ENCODE measurements around the gene PSD4.
A peak's percentile ranks its signal among the peaks of the same experiment; 100 is the strongest.

PSD4 gene

DNA sequence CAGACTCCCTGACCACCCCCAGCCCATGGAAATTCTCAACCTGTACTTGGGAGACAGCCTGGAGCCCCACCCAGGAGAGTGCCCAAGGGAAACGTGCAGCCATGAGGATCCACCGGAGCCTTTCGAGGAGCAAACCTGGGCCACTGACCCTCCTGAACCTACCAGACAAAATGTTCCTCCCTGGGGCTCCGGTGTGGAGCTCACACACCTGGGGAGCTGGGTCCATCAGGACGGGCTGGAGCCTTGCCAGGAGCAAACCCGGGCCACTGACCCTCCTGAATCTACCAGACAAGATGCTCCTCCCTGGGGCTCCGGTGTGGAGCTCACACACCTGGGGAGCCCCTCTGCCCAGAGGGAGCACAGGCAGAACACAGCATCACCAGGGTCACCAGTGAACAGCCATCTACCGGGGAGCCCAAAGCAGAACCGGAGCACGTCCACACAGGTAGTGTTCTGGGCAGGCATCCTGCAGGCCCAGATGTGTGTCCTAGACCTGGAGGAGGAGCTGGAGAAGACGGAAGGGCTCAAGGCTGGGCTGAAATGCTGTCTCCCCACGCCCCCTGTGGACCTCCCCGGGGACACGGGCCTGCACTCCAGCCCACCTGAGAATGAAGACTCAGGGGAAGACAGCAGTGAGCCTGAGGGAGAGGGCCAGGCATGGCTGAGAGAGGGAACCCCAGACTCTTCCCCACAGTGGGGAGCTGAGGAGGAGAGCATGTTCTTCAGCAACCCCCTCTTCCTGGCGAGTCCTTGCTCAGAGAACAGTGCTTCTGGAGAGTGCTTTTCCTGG is 8.9 kb downstream of the PSD4 start:
- FAIRE-seq, result no peak
- DNase-seq (ENCODE audit: insufficient read length), result no peak
- peak; percentile 35; the same call in 1 of the 2 replicates for TF ChIP-seq POLR2AphosphoS5 (IDR thresholded peaks at IDR 0.05; ENCODE audit: low read depth, low read length)
- TF ChIP-seq POLR2A (IDR thresholded peaks at IDR 0.05; ENCODE audit: low read depth, low read length), result 0 out of 2 replicates have a peak, but pooled peaks have one; percentile 7
- no peak for TF ChIP-seq TAF1 (IDR thresholded peaks at IDR 0.05; ENCODE audit: borderline replicate concordance, low read depth, low read length)

DNA sequence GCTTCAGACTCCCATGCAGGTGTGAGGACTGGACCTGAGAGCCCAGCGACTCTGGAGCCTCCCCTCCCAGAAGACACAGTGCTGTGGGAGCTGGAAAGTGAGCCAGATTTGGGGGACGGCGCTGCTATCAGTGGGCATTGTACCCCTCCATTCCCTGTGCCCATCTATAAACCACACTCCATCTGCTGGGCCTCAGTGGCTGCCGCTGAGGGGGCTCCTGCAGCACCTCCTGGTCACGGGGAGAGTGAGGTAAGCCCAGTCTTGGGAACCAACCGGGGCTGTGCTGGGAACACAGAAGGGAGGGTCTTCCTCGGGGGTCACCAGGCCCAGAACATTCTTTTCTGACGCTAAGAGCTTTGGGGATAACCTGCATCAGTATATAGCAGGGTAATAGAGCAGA is 9.5 kb downstream of the PSD4 start:
- TF ChIP-seq POLR2A (IDR thresholded peaks at IDR 0.05; ENCODE audit: low read depth, low read length) (no peak), TAF1 (IDR thresholded peaks at IDR 0.05; ENCODE audit: borderline replicate concordance, low read depth, low read length) (no peak), POLR2AphosphoS5 (IDR thresholded peaks at IDR 0.05; ENCODE audit: low read depth, low read length) (no peak)
- DNase-seq (ENCODE audit: insufficient read length) (no peak), FAIRE-seq (no peak)

DNA sequence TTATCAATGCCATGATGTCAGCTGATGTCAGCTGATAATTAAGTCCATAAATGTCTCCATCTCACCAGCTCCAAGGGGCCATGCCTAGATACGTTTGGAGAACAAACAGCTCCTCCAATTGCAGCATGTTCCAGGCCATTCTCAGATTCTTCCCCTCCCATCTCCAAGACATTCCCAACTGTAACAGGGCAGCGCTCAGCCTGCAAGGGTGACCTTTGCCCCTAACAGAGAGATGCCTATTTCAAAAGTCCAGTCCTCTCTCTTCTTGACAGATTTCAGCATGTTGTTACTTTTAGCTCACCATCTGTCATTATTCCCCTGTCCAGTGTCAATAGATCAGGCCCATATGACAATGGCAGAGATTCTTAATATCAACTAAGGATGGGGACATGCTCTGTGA is 9.9 kb downstream of the PSD4 start:
- FAIRE-seq (no peak), DNase-seq (ENCODE audit: insufficient read length) (no peak)
- TF ChIP-seq POLR2A (IDR thresholded peaks at IDR 0.05; ENCODE audit: low read depth, low read length), result no peak
- no peak for TF ChIP-seq POLR2AphosphoS5 (IDR thresholded peaks at IDR 0.05; ENCODE audit: low read depth, low read length)
- no peak for TF ChIP-seq TAF1 (IDR thresholded peaks at IDR 0.05; ENCODE audit: borderline replicate concordance, low read depth, low read length)

DNA sequence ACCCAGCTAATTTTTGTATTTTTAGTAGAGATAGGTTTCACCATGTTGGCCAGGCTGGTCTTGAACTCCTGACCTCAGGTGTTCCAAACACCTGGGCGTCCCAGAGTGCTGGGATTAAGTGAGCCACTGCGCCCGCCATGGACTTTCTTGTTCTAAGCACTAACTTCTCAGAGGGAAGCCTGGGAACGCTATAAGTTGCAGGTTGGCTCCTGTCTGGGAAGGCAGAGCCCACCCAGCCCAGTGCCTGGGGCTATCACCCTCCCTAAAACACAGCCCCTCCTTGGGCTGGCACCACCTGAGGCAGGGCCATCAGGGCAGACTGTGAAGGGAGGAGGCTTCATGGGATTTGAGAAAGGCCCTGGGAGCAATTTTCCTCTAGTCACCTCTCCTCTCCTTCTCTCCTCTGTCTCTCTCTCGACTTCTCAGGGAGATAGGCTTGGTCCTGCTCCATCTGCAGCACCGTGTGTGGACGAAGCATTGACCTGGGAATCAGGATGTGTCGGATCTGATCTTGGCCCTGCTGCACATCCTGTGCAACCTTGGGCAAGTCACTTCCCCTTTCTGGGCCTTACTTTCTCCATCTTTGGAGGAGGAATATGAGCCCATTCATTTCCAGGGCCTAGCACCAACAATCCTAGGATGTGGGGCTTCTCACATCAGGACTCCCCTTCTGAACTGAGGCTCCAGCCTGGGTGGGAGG is 10.9 kb downstream of the PSD4 start:
- FAIRE-seq (no peak), DNase-seq (ENCODE audit: insufficient read length) (no peak)
- TF ChIP-seq TAF1 (IDR thresholded peaks at IDR 0.05; ENCODE audit: borderline replicate concordance, low read depth, low read length) (no peak), POLR2AphosphoS5 (IDR thresholded peaks at IDR 0.05; ENCODE audit: low read depth, low read length) (no peak), POLR2A (IDR thresholded peaks at IDR 0.05; ENCODE audit: low read depth, low read length) (no peak)

DNA sequence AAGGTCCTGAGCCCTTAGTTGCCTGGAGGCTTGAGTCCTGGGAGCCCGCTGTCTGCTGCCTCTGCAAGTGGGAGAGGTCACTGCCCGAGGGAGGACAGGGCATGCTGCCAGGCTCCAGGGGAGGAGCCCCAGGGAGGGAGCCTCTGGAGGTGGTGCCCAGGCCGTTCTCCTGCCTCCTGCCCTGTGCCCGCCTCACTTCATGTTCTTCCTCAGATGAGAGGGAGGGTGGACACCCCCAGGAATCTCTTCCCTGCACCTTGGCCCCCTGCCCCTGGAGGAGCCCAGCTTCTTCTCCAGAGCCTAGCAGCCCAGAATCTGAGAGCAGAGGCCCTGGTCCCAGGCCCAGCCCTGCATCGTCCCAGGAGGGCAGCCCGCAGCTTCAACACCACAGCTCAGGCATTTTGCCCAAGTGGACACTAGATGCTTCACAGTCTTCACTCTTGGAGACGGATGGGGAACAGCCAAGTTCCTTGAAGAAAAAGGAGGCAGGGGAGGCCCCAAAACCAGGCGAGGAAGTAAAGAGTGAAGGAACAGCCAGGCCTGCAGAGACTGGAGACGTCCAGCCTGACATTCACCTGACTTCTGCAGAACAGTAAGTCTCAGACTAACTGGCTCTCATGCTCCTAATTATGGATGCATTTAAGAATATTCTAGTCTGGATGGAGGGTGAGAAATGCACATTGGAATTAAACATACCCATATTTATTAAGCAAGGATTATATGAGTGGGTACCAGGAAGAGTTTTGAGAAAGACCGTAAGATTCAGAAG is 12.1 kb downstream of the PSD4 start:
- TF ChIP-seq POLR2AphosphoS5 (IDR thresholded peaks at IDR 0.05; ENCODE audit: low read depth, low read length), result no peak
- no peak for TF ChIP-seq POLR2A (IDR thresholded peaks at IDR 0.05; ENCODE audit: low read depth, low read length)
- no peak for TF ChIP-seq TAF1 (IDR thresholded peaks at IDR 0.05; ENCODE audit: borderline replicate concordance, low read depth, low read length)
- DNase-seq (ENCODE audit: insufficient read length), result no peak
- FAIRE-seq, result no peak

DNA sequence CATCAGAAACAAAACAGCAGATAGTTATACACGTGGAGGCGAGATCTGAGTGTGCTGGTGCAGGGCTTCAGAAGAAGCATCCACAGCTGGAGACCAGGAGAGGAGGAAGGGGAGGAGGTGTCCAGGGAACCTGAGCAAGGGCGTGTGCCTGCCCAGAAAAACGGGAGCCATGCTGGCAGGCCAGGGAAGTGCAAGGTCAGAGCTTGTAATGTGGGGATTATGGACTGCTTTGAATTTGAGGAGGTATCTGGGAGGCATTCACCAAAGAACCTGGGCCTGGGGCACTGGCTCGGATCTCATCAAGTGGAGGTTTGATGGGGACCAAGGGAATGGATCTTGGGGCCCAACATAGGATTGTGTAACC is 12.6 kb downstream of the PSD4 start:
- TF ChIP-seq POLR2AphosphoS5 (IDR thresholded peaks at IDR 0.05; ENCODE audit: low read depth, low read length) (no peak), POLR2A (IDR thresholded peaks at IDR 0.05; ENCODE audit: low read depth, low read length) (0 out of 2 replicates have a peak, but pooled peaks have one; percentile 15)
- FAIRE-seq (no peak), DNase-seq (ENCODE audit: insufficient read length) (no peak)

DNA sequence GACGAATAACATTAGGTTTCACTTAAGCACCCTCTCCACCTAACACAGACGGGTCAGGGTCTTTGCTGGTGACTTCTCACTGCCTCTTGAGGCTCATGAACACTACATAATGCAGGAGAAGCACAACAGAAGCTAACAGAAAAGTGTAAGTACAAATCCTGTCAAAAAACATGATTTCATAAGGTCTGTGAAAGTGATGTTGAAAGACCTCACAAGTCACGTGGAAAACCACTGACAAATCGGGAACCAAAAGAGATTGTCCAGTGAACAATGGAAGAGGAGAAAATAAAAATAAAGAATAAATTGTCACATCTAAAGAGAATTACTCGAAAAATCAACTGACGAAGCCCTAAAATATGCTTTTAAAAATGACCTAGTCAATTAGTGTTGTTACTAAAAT is 14.0 kb downstream of the PSD4 start:
- DNase-seq (ENCODE audit: insufficient read length), result no peak
- no peak for FAIRE-seq
- TF ChIP-seq POLR2A (IDR thresholded peaks at IDR 0.05; ENCODE audit: low read depth, low read length) (no peak), TAF1 (IDR thresholded peaks at IDR 0.05; ENCODE audit: borderline replicate concordance, low read depth, low read length) (no peak), POLR2AphosphoS5 (IDR thresholded peaks at IDR 0.05; ENCODE audit: low read depth, low read length) (no peak)

DNA sequence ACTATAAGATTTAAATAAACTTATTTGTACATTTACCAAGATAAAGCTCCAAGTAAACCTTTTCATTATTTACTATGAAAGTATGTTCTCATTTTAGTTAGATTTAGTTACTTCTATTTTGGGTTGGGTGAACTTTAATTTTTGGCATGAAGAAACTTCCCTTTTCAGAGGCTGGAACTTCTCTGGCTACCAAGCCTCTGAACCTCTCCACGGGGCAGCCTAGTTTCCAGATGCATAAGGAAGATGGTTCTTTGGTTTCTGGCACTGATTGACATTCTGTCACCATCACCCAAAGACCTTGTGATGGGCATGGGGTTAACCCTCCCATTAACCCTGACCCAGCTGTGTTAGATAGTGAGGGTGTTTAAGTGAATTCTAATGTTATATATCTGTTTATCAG is 17.1 kb downstream of the PSD4 start:
- no peak for TF ChIP-seq TAF1 (IDR thresholded peaks at IDR 0.05; ENCODE audit: borderline replicate concordance, low read depth, low read length)
- DNase-seq (ENCODE audit: insufficient read length) (no peak), FAIRE-seq (no peak)

DNA sequence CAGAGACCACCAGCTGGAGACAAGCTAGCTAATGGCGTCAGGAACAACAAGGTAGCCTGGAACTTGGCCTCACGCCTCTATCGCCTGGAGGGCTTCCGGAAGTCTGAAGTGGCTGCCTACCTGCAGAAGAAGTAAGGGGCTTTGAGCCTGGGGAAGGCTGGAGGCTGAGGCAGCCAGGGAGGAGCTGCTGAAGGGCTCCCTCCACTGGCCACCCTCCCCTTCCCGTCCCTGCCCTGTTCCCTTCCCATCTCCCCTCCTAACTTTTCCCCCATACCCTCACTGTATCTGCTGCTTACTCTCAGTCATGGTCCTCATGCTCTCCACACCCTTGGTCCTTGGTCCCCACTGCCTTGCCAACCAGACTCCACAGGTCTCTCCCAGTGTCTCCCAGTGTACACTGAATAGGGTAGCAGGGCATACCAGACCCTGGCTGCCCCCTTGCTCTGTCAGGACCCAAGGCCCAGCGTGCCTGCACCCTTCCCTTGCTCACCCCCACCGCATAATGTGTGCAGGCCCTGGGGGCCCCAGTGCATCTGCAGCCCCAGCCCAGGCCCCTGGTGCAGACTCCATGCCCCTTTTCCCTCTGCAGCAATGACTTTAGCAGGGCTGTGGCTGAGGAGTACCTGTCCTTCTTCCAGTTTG is 18.8 kb downstream of the PSD4 start:
- TF ChIP-seq POLR2AphosphoS5 (IDR thresholded peaks at IDR 0.05; ENCODE audit: low read depth, low read length), result no peak
- TF ChIP-seq TAF1 (IDR thresholded peaks at IDR 0.05; ENCODE audit: borderline replicate concordance, low read depth, low read length), result no peak
- no peak for TF ChIP-seq POLR2A (IDR thresholded peaks at IDR 0.05; ENCODE audit: low read depth, low read length)
- no peak for DNase-seq (ENCODE audit: insufficient read length)
- FAIRE-seq, result no peak

DNA sequence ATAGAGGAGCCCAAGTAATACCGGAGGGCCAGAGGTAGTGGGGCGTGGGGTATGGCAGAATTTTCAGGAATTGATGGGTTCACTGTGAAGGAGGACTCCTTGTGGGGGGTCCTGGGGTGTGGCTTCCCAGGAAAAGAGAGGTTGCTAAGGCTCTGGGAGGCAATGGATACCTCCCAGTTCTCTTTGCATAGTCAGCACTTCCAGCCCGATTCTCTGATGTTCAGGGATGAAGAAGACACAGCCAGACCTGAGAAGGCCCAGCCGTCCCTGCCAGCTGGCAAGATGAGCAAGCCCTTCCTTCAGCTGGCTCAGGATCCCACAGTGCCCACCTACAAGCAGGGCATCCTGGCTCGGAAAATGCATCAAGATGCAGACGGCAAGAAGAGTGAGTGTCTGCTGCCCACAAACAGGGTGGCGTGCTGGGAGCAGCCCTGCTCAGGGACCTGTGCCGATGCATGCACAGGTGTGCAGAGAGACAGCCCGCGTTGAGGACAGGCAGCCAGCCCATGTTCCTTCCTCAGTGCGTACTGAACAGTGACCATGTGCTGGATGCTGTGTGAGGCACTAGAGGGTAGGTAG is 22.2 kb downstream of the PSD4 start:
- TF ChIP-seq TAF1 (IDR thresholded peaks at IDR 0.05; ENCODE audit: borderline replicate concordance, low read depth, low read length) (no peak), POLR2AphosphoS5 (IDR thresholded peaks at IDR 0.05; ENCODE audit: low read depth, low read length) (no peak), POLR2A (IDR thresholded peaks at IDR 0.05; ENCODE audit: low read depth, low read length) (no peak; the same call in 1 of the 2 replicates)
- DNase-seq (ENCODE audit: insufficient read length), result no peak
- FAIRE-seq, result no peak

DNA sequence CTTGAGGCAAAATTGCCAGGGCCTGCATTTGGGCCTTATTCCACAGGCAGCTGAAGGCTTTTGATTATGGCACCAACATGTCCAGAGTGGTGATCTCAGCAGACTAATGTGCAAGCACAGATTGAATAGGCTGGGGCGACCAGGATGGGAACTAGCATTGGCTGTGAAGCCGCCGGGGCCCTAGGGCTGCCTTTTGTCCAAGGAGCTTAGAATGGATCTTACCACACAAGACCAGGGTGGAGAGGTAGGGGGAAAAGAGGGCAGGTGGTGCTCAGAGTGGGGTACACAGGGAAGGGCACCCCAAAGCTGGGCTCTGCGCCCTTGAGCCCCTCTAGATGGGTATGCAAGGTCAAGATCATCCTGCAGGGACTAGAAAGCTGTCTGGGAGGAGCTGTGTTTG is 23.1 kb downstream of the PSD4 start:
- no peak for FAIRE-seq
- TF ChIP-seq POLR2A (IDR thresholded peaks at IDR 0.05; ENCODE audit: low read depth, low read length) (no peak; the same call in 1 of the 2 replicates), TAF1 (IDR thresholded peaks at IDR 0.05; ENCODE audit: borderline replicate concordance, low read depth, low read length) (no peak), POLR2AphosphoS5 (IDR thresholded peaks at IDR 0.05; ENCODE audit: low read depth, low read length) (no peak)
- no peak for DNase-seq (ENCODE audit: insufficient read length)
